ENCODE results near the gene GRIK4.

The GRIK4 gene

DNA sequence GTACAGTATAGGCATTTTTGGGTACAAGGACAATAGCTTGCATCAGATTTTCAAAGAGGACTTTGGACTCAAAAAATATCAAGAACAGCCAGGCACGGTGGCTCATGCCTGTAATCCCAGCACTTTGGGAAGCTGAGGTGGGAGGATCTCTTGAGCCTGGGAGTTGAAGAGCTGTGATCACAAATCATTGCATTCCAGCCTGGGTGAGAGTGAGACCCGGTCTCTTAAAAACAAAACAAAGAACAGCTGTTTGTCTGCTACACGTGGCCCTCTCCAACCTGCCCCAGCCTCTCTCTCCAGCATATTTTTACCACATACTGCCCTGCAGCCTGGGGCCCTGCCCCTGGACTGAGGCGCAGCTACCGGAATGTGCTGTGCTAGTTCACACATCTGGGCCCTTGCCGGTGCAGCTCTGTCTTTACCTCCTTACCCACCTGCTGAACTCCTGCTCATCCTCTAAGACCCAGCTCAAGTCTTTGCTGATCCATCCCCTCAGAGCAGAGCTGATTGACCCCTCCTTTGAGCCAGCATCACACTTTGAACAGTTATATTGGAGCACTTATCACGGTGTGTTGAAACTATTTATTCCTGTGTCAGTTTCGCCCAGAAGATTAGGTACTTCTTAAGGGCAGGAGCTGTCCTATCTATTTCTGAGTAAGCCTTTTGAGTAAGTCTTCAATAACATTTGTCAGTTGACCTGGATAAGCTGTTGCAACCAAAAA lies 29.4 kb downstream of the GRIK4 start:
- DNase-seq = no peak
- in situ Hi-C loops (cut with HindIII; ENCODE audit: low pct_ligation_motif_present, low pct_unique_long_range_greater_than_20kb, low sequenced_read_pairs) = no loop called here

- DNase-seq = no peak
- in situ Hi-C loops (cut with HindIII; ENCODE audit: low pct_ligation_motif_present, low pct_unique_long_range_greater_than_20kb, low sequenced_read_pairs) = no loop called here
Observed at GRCh38 chr11:120543521-120544215, 32.1 kb downstream of the GRIK4 start.

DNA sequence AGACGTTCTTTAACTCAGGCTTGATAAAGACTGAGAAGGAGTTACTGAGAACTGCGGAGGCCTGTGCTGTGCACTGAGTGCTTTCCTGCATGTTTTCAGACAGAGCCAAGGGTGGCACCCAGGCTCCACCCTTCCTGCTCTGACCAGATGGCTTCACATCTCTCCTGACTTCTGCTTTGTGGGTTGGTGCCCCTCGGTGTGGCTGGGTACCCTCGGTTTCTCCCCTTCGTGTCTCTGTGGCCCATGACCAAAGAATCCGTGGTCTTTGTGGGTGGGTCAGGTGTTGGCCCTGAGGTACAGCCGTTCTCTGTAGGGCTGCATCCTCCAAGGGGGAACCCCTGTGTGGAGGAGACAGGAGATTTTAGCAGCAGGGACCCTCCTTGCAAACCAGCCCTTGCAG lies 34.3 kb downstream of the GRIK4 start:
- in situ Hi-C loops (cut with HindIII; ENCODE audit: low pct_ligation_motif_present, low pct_unique_long_range_greater_than_20kb, low sequenced_read_pairs) = no loop called here
- DNase-seq = no peak

GRCh38 chr11:120546312-120547205 lies 35.0 kb downstream of the GRIK4 start:
- DNase-seq = peak; percentile 84
- in situ Hi-C loops (cut with HindIII; ENCODE audit: low pct_ligation_motif_present, low pct_unique_long_range_greater_than_20kb, low sequenced_read_pairs) = no loop called here

DNA sequence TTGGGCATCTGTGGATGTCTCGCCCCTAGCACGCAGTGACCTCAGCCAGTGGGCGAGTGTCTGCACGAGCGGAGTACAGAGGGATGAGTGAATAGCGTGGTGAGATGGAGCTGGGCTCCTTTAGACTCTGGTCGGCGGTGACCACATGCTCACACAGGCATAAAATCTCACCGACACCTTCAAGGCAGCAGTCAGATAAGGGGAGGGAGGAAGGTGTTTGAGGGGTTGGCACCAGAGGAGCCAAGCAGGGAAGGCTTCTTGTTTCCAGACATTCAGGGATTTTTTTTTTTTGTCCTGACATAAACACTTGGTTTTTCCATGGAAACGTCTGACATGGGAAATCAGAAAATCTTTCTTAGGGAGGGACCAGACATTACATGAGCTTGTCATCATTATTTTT lies 35.8 kb downstream of the GRIK4 start:
- DNase-seq = no peak

DNA sequence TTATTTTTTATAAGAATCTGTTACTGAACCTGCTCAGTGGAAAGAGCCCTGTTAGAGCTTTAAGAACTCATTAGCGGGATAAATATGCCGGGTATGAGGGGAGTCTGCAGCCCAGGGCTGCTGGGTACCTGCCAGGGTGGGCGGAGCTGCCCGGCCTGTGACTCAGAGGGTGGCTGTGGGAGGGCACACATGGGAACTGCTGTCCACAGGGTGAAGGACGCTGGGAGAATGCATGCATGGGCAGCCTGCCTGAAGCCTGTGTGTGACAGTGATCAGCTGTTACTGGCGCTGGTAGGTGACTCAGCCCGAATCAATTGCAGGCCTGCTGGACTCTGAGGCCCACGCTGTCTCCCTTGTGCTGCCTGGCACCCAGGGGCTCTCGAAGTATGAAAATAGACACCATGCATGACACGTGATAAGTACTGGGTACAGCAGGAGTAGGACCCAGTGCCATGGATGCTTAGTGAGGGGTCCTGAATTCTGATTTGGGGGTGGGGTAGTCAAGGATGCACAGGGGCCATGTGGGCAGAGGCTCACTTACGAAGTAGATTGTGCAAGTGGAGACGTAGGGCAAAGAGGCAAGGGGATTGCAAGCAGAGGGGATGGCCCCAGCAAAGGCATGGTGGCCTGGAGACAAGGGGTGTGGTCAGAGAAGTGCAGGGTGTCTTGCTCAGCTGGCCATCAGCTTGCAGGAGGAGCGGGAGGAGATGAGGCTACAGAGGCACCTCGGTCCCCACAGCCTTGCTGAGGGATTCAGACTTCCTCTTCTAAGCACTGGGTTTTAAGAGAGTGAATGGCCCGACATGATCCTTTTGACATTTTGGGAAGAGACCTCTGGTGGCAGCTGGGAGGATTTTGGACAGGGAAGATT lies 36.5 kb downstream of the GRIK4 start:
- peak; percentile 89 for DNase-seq
- in situ Hi-C loops (cut with HindIII; ENCODE audit: low pct_ligation_motif_present, low pct_unique_long_range_greater_than_20kb, low sequenced_read_pairs) = no loop called here

More for the DNA sequence above, 35.8 kb downstream of the GRIK4 start:
- in situ Hi-C loops (cut with HindIII; ENCODE audit: low pct_ligation_motif_present, low pct_unique_long_range_greater_than_20kb, low sequenced_read_pairs) = no loop called here

DNA sequence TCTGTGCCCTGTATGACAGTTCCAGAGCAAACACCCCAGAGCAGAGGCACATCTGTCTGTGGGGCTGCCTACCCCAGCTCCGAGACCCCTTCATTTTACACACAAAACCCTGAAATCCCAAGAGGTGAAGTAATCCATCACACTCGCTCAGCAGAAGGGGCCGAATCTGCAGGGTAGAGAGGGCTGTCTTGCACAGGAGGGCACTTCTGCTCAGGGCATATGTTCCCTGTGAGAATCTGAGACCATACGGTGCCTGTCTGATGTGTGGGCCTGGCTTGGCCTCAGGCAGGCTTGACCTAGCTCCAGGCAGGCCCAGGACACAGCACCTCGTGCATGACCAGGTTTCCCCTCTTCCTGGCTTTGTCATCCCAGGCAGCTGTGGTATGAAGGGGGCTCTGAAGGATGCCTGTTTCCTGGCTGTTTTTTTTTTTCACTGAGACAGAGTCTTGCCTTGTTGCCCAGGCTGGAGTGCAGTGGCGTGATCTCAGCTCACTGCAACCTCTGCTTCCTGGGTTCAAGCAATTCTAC lies 37.2 kb downstream of the GRIK4 start:
- no peak for DNase-seq
- in situ Hi-C loops (cut with HindIII; ENCODE audit: low pct_ligation_motif_present, low pct_unique_long_range_greater_than_20kb, low sequenced_read_pairs) = no loop called here

DNA sequence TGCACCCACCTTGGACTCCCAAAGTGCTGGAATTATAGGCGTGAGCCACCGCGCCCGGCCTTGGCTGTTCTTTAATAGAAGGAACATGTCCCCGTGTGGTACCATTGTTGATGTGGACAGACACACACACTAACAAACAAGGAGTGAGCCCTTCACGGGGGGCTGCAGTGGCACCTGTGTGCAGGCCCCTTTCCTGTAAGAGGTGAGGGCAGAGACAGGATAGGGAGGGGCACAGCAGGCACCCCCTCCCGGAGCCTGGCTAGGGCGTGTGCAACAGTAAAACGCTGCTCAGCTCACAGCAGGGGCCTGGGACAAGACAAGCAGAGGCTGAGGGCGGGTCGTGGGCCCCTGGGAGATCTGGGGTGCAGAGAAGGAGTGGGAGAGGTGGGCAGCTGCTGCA lies 37.8 kb downstream of the GRIK4 start:
- no peak for DNase-seq

DNA sequence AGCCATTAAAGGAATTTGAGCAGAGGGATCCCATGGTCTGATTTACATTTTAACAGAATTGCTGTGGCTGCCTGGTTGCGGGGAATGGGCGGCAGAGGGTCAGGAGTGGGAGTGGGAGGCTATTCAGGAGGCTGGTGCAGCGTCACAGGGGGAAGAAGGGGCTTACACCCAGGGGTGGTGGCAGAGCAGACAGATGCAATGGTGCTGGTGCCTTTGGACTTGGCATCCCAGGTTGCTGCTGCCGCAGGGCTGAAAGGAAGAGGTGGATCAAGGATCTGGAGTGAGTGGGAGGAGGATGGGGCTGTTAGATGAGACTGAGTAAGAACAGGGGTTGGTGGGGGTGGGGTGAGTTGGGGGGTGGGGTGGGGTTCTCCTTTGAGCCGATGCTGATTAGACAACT lies 38.5 kb downstream of the GRIK4 start:
- no peak for DNase-seq
- in situ Hi-C loops (cut with HindIII; ENCODE audit: low pct_ligation_motif_present, low pct_unique_long_range_greater_than_20kb, low sequenced_read_pairs) = no loop called here

More for the DNA sequence above, 37.8 kb downstream of the GRIK4 start:
- in situ Hi-C loops (cut with HindIII; ENCODE audit: low pct_ligation_motif_present, low pct_unique_long_range_greater_than_20kb, low sequenced_read_pairs) = no loop called here

DNA sequence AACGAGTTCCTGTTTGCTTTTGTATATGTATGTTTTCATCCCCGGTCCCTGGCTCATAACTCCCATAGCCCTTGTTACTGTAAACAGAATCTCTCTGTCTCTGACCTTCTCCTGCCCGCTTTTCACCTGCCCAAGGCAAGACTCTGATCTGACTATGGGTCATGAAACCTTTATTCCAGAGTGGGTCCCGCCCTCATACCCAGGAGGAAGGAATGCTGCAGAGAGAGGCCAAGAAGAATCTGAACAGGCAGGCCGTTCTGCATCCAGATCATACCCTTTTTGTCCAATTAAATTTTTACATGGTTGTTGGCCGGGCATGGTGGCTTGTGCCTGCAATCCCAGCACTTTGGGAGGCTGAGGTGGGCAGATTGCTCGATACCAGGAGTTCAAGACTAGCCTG lies 39.6 kb downstream of the GRIK4 start:
- in situ Hi-C loops (cut with HindIII; ENCODE audit: low pct_ligation_motif_present, low pct_unique_long_range_greater_than_20kb, low sequenced_read_pairs) = no loop called here
- DNase-seq = no peak

- no peak for DNase-seq
- in situ Hi-C loops (cut with HindIII; ENCODE audit: low pct_ligation_motif_present, low pct_unique_long_range_greater_than_20kb, low sequenced_read_pairs) = no loop called here
Observed at GRCh38 chr11:120554766-120555432, 43.4 kb downstream of the GRIK4 start.

- in situ Hi-C loops (cut with HindIII; ENCODE audit: low pct_ligation_motif_present, low pct_unique_long_range_greater_than_20kb, low sequenced_read_pairs) = no loop called here
- no peak for DNase-seq
Observed at GRCh38 chr11:120555433-120555773, 43.9 kb downstream of the GRIK4 start.

DNA sequence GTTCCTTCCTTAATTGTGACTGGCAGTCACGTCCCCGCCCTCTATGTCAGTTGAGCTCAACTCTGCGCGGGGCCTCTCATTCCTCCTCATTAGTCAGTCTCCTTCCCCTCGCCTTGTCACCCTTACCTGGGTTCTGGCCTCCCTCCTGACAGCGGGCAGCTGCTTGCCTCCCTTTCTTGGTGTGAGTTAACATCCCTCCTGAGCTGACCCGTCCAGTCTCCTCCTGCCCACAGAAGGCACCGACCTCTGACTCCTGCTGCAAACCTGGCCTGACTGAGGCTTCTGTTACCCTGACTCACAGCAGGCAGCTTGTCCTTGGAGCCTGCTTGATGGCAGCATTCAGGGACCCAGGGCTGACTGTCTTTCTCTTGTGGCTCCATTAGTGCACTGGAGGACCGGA lies 45.2 kb downstream of the GRIK4 start:
- DNase-seq = no peak
- in situ Hi-C loops (cut with HindIII; ENCODE audit: low pct_ligation_motif_present, low pct_unique_long_range_greater_than_20kb, low sequenced_read_pairs) = no loop called here

DNA sequence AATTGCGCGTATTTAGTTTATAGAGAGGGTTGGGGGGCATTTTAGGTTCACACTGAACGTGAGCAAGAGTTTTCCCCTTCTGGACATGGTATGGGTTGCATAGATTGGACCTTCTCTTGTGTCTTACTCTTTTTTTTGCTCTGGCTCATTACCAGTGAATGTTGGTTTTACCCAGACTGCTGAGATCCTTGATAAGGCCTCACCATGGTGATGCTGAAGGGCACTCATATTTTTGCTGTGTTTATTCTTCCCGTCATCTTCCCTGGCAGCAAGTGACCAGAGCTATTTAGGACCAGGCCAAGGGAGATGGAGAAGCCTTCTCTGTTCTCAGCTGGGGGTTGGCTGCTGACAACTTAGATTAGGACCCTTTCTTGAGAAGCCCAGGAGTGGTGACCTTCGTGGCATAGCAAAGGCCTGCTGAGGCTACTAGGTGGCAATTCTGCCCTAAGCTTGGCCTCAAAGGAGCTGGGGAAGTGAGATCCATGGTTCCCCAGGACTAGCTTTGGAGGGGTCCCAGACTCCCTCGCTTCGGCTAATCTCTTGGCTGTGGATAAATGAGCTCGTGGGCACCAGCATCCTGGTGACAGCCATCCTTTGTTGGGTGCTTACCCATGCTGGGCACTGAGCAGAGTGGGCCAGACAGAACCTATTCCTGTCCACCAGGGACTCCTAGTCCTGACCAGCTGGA lies 47.3 kb downstream of the GRIK4 start:
- no peak for DNase-seq
- in situ Hi-C loops (cut with HindIII; ENCODE audit: low pct_ligation_motif_present, low pct_unique_long_range_greater_than_20kb, low sequenced_read_pairs) = no loop called here

- in situ Hi-C loops (cut with HindIII; ENCODE audit: low pct_ligation_motif_present, low pct_unique_long_range_greater_than_20kb, low sequenced_read_pairs) = no loop called here
Observed at GRCh38 chr11:120561286-120561685, 49.7 kb downstream of the GRIK4 start.

GRCh38 chr11:120562806-120563425 lies 51.4 kb downstream of the GRIK4 start:
- in situ Hi-C loops (cut with HindIII; ENCODE audit: low pct_ligation_motif_present, low pct_unique_long_range_greater_than_20kb, low sequenced_read_pairs) = no loop called here
- no peak for DNase-seq

More at GRCh38 chr11:120561286-120561685, 49.7 kb downstream of the GRIK4 start:
- DNase-seq = no peak

Data from ACHN (cell line).